Liver (tissue), 9 donors: Measurements from ENCODE around the gene CA10. TPM values are rescaled to one million over a fixed set of nuclear protein-coding genes. Genes with fewer than 3 reads are reported as not detected.

Experiments used
- DNase-seq: peaks from one replicate; pipeline ENCODE4 v3.0.0-alpha.2; 2017; ENCODE audit warnings: low spot score
- H3K27ac ChIP-seq, 2 donors: one replicate each; pipeline ENCODE4 v1.7.0; 2013; ENCODE audit warnings: inconsistent platforms in 2 of 2, low read length in 2 of 2, control low read depth in 1 of 2, low read depth in 1 of 2, mild to moderate bottlenecking in 1 of 2
- H3K27me3 ChIP-seq, 4 donors: one replicate each; pipeline versions ENCODE4 v1.6.1 to v1.7.0; 2013; ENCODE audit warnings: low read length in 3 of 4, inconsistent platforms in 1 of 4, mild to moderate bottlenecking in 1 of 4, moderate library complexity in 1 of 4; ENCODE audit not compliant: control insufficient read depth in 4 of 4, insufficient read depth in 4 of 4
- H3K36me3 ChIP-seq, 4 donors: one replicate each; pipeline versions ENCODE4 v1.6.1 to v1.7.0; 2013; ENCODE audit warnings: low read length in 3 of 4, mild to moderate bottlenecking in 3 of 4, low read depth in 1 of 4, moderate library complexity in 1 of 4; ENCODE audit not compliant: control insufficient read depth in 4 of 4, insufficient read depth in 3 of 4
- H3K4me1 ChIP-seq, 4 donors: one replicate each; pipeline versions ENCODE4 v1.6.1 to v1.7.0; 2013; ENCODE audit warnings: low read length in 3 of 4, mild to moderate bottlenecking in 3 of 4, moderate library complexity in 1 of 4; ENCODE audit not compliant: control insufficient read depth in 4 of 4, insufficient read depth in 4 of 4
- H3K4me3 ChIP-seq, 3 donors: one replicate each; pipeline versions ENCODE4 v1.6.1 to v1.7.0; 2013; ENCODE audit warnings: low read length in 3 of 3, control low read depth in 1 of 3, low read depth in 1 of 3, mild to moderate bottlenecking in 1 of 3
- H3K9ac ChIP-seq, 2 donors: one replicate each; pipeline ENCODE4 v1.7.0; 2013; ENCODE audit warnings: low read length in 2 of 2, mild to moderate bottlenecking in 2 of 2, moderate library complexity in 2 of 2, control low read depth in 1 of 2, low read depth in 1 of 2
- H3K9me3 ChIP-seq, 4 donors: one replicate each; pipeline versions ENCODE4 v1.6.1 to v1.7.0; 2013; ENCODE audit warnings: low read length in 3 of 4; ENCODE audit not compliant: control insufficient read depth in 4 of 4
- FOXA1 ChIP-seq: IDR thresholded peaks from 2 replicates; pipeline ENCODE4 v1.6.1; 2016; ENCODE audit warnings: antibody characterized with exemption
- GABPA ChIP-seq, 2 donors: IDR thresholded peaks in 1 of 2; conservative IDR thresholded peaks in 1 of 2; 2 replicates each; pipeline ENCODE4 v1.6.1; 2016; ENCODE audit warnings: antibody characterized with exemption in 2 of 2, mild to moderate bottlenecking in 1 of 2, moderate library complexity in 1 of 2
- HNF4A ChIP-seq, 2 donors: conservative IDR thresholded peaks; 2 replicates each; pipeline ENCODE4 v1.6.1; 2016; ENCODE audit warnings: antibody characterized with exemption in 2 of 2, mild to moderate bottlenecking in 2 of 2
- HNF4G ChIP-seq: IDR thresholded peaks from 2 replicates; pipeline ENCODE4 v1.6.1; 2016; ENCODE audit warnings: antibody characterized with exemption
- JUND ChIP-seq, 2 donors: IDR thresholded peaks; 2 replicates each; pipeline ENCODE4 v1.6.1; 2016; ENCODE audit warnings: antibody characterized with exemption in 2 of 2
- MAX ChIP-seq: IDR thresholded peaks from 2 replicates; pipeline ENCODE4 v1.6.1; 2016; ENCODE audit warnings: antibody characterized with exemption
- NR2F2 ChIP-seq: IDR thresholded peaks from 2 replicates; pipeline ENCODE4 v1.6.1; 2016; ENCODE audit warnings: antibody characterized with exemption
- RAD21 ChIP-seq, 2 donors: IDR thresholded peaks; 2 replicates each; pipeline ENCODE4 v1.6.1; 2016; ENCODE audit warnings: antibody characterized with exemption in 2 of 2, mild to moderate bottlenecking in 2 of 2
- REST ChIP-seq: IDR thresholded peaks from 2 replicates; pipeline ENCODE4 v1.6.1; 2016; ENCODE audit warnings: antibody characterized with exemption, mild to moderate bottlenecking
- RXRA ChIP-seq, 2 donors: IDR thresholded peaks; 2 replicates each; pipeline ENCODE4 v1.6.1; 2017 to 2018; ENCODE audit warnings: antibody characterized with exemption in 2 of 2, mild to moderate bottlenecking in 1 of 2
- SP1 ChIP-seq: IDR thresholded peaks from 2 replicates; pipeline ENCODE4 v1.6.1; 2018; ENCODE audit warnings: antibody characterized with exemption, mild to moderate bottlenecking
- TAF1 ChIP-seq: conservative IDR thresholded peaks from 2 replicates; pipeline ENCODE4 v1.6.1; 2016; ENCODE audit warnings: antibody characterized with exemption, mild to moderate bottlenecking
- YY1 ChIP-seq: IDR thresholded peaks from 2 replicates; pipeline ENCODE4 v1.6.1; 2016; ENCODE audit warnings: antibody characterized with exemption, mild to moderate bottlenecking
- ZBTB33 ChIP-seq: IDR thresholded peaks from 2 replicates; pipeline ENCODE4 v1.6.1; 2016; ENCODE audit warnings: antibody characterized with exemption
- WGBS: extraction: QIAGEN DNeasy Blood & Tissue Kit; methylation state at CpG from one replicate; pipeline ENCODE4 v1.1.7; 2013; 5-methylcytosine and 5-hydroxymethylcytosine counted together
- polyA plus RNA-seq, 2 donors: library from polyadenylated mRNA; stranded (reverse) in 1 of 2; unstranded in 1 of 2; fragments of 200-250 nt in 1 of 2; fragments of >200 nt in 1 of 2; fragmentation: Nextera tagmentation in 1 of 2; extraction: Ambion mirVana in 1 of 2; gene quantifications; one replicate each; pipeline versions ENCODE4 v1.2.1 to v1.2.3, GENCODE V29; 2013 to 2015
- total RNA-seq, 2 donors: library from RNA; depleted of rRNA; stranded (reverse); fragments of >200 nt; gene quantifications; one replicate each; pipeline ENCODE4 v1.2.3, GENCODE V29; 2014
- TF ChIP-seq, protein P1 (sequence below): fragments of 150-350 bp; IDR thresholded peaks from 2 replicates; pipeline ENCODE4 v1.5.1; 2017; ENCODE audit warnings: improper control_type of control experiment, low read depth, low read length; ENCODE audit not compliant: missing input control
- TF ChIP-seq, protein P2 (sequence below): IDR thresholded peaks from 2 replicates; pipeline ENCODE4 v1.6.1; 2016; ENCODE audit warnings: antibody characterized with exemption
- donor health status: healthy.
- donor health status: healthy.
- donor health status: healthy.
- donor health status: healthy.
- donor health status: healthy.

CA10 gene
- total and polyA plus RNA-seq, 4 donors, result 0.05 TPM; not detected in 3

DNA sequence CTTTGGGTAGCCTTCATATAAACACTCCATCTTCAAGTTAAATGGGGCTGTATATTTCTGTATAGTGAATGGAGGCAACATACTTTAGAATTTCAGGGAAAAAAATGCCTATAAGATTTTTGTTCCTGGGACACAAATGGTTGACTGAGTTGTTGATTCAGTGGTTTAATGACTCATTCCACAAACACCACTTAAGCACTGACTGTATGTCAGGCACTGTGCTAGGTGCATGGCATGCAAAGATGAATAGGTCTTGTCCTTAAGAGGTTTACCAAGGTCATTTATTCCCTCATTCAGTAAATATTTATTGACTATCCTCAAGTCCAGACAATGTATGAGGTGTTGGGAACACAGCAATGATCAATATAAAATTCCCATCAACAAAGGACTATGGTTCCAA is 417.1 kb downstream of the CA10 start:
- Histone ChIP-seq H3K9me3 (no peaks in the 10 kb centered on the region), H3K4me1 (no peaks in the 10 kb centered on the region), H3K36me3 (no peaks in the 10 kb centered on the region), H3K9ac (no peak overlapping the region), H3K4me3 (no peak overlapping the region), H3K27me3 (no peaks in the 10 kb centered on the region), H3K27ac (no peak overlapping the region)
- no peak for DNase-seq
- TF ChIP-seq RAD21 (IDR thresholded peaks at IDR 0.05) (no peak), REST (no peak), SP1 (no peak), GABPA (IDR thresholded peaks at IDR 0.05 in 1 of 2, conservative IDR thresholded peaks at IDR 0.05 in 1 of 2) (no peak), TAF1 (no peak), ZBTB33 (no peak), YY1 (no peak), NR2F2 (no peak), MAX (no peak), HNF4G (no peak), JUND (IDR thresholded peaks at IDR 0.05) (no peak), RXRA (IDR thresholded peaks at IDR 0.05) (no peak)
- TF ChIP-seq, protein P1, sequence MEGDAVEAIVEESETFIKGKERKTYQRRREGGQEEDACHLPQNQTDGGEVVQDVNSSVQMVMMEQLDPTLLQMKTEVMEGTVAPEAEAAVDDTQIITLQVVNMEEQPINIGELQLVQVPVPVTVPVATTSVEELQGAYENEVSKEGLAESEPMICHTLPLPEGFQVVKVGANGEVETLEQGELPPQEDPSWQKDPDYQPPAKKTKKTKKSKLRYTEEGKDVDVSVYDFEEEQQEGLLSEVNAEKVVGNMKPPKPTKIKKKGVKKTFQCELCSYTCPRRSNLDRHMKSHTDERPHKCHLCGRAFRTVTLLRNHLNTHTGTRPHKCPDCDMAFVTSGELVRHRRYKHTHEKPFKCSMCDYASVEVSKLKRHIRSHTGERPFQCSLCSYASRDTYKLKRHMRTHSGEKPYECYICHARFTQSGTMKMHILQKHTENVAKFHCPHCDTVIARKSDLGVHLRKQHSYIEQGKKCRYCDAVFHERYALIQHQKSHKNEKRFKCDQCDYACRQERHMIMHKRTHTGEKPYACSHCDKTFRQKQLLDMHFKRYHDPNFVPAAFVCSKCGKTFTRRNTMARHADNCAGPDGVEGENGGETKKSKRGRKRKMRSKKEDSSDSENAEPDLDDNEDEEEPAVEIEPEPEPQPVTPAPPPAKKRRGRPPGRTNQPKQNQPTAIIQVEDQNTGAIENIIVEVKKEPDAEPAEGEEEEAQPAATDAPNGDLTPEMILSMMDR, result no peak
- TF ChIP-seq, protein P2, sequence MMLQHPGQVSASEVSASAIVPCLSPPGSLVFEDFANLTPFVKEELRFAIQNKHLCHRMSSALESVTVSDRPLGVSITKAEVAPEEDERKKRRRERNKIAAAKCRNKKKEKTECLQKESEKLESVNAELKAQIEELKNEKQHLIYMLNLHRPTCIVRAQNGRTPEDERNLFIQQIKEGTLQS, result no peak

- Histone ChIP-seq H3K4me3 (no peak overlapping the region), H3K36me3 (no peaks in the 10 kb centered on the region), H3K27ac (no peak overlapping the region), H3K9me3 (no peaks in the 10 kb centered on the region), H3K27me3 (no peaks in the 10 kb centered on the region), H3K9ac (no peak overlapping the region), H3K4me1 (no peaks in the 10 kb centered on the region)
- WGBS, result 66% methylated on average over 5 of the region's 5 CpGs
- DNase-seq, result no peak
- TF ChIP-seq, protein P1, result no peak
- TF ChIP-seq ZBTB33 (no peak), JUND (IDR thresholded peaks at IDR 0.05) (no peak), RXRA (IDR thresholded peaks at IDR 0.05) (no peak), HNF4A (conservative IDR thresholded peaks at IDR 0.05) (no peak), YY1 (no peak), FOXA1 (no peak), NR2F2 (no peak)
- TF ChIP-seq, protein P2, result no peak
These were observed 418.0 kb downstream of the CA10 start for GRCh38 chr17:51740531-51740930.
